Epithelial cell of esophagus (primary cell): Measurements from ENCODE around the gene KDR.

Experiments used
- DNase-seq: peaks from one replicate; pipeline ENCODE4 v3.0.0; 2010; ENCODE audit warnings: low read depth
- H3K4me3 ChIP-seq: 2 replicates; pipeline ENCODE4 v1.5.1; 2011; ENCODE audit warnings: mild to moderate bottlenecking, low read length, control low read depth
- TF ChIP-seq, protein P1 (sequence below): IDR thresholded peaks from 2 replicates; pipeline ENCODE4 v1.5.1; 2011; ENCODE audit warnings: low read depth, mild to moderate bottlenecking, low read length, control low read depth, inconsistent platforms; ENCODE audit not compliant: insufficient read depth; ENCODE audit errors: missing control alignments

The KDR gene

DNA sequence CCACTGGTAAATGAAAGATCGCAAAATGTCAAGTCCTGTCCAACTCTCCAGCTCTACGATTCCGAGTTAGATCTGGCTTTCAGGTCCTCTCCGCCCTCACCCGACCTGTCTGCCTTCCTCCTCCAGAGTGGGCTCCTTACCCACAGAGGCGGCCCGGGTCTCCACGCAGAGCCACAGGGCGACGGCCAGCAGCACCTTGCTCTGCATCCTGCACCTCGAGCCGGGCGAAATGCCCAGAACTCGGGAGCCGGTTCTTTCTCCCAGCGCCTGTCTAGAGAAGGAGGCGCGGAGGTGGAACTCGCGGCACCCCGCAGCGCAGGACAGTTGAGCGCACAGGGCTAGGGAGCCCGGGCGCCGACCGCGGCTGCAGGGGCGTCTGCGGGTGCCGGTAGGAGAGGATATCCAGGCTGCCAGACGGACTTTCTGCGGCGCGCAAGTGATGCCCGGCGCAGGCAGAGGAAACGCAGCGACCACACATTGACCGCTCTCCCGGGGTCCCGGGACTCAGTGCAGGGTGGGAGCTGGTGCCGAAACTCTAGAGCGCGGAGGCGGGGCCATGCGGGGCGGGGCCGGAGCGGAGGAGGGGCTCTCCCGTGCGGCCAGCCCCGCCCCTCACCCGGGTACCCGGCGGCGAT, at the start of gene KDR:
KDR (minus strand) TSS at position 509 of the 635 bp plus-strand sequence; CDS start at position 207, 302 bp downstream.
- TF ChIP-seq, protein P1, sequence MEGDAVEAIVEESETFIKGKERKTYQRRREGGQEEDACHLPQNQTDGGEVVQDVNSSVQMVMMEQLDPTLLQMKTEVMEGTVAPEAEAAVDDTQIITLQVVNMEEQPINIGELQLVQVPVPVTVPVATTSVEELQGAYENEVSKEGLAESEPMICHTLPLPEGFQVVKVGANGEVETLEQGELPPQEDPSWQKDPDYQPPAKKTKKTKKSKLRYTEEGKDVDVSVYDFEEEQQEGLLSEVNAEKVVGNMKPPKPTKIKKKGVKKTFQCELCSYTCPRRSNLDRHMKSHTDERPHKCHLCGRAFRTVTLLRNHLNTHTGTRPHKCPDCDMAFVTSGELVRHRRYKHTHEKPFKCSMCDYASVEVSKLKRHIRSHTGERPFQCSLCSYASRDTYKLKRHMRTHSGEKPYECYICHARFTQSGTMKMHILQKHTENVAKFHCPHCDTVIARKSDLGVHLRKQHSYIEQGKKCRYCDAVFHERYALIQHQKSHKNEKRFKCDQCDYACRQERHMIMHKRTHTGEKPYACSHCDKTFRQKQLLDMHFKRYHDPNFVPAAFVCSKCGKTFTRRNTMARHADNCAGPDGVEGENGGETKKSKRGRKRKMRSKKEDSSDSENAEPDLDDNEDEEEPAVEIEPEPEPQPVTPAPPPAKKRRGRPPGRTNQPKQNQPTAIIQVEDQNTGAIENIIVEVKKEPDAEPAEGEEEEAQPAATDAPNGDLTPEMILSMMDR = no peak
- DNase-seq = peak; percentile 21

DNA sequence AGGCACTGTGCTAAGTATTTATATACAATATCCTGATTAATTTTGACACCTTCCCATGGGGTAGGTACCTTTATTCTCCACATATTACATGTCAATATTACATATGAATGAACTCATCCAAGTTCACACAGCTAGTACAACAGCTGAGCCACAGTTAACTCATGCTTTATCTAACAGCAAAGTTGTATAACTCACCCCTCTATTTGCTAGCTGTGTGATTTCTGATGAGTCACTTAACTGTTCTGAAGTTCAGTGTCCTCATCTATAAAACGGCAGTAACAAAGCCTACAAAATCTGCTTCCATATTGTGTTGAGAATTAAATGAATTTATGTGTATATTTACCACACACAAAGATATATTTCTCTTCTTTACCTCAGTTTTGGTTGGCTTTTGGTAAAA, 48.2 kb upstream of the KDR start:
- TF ChIP-seq, protein P1 = no peak
- DNase-seq = peak; percentile 85

More for the DNA sequence above, at the start of gene KDR:
- peak within 1 kb of the TSS; percentile 39 for H3K4me3 ChIP-seq

DNA sequence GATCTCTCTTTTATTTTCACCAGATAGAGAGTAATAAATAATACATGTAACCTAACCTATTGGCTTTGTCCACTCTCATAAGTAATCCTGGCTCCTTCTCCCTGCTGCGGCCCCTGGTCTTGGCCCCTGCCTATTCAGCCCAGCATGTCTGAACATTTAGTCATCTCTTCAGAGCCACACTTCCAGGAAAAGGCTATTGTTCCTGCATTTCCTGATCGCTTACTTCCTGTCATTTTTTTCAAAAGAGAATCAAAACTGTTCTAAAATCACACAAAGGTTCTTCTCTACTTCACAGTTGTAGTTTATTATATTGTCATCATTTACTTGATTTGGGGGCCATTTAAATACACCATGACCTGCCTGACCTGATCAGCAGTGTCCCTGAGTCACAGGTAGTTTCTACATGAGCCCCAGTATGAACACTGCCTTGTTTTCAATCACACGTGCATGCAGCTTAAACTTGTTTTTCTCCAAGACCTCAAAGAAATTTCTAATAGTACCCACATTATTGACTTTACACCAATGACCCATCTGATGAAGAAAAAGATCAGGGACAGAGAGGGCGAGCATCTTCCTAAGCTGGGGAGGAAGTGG, 47.4 kb upstream of the KDR start:
- H3K4me3 ChIP-seq = no peak overlapping the region
- DNase-seq = peak; percentile 59
- TF ChIP-seq, protein P1 = no peak

More for the DNA sequence above, 48.2 kb upstream of the KDR start:
- H3K4me3 ChIP-seq = no peak overlapping the region

DNA sequence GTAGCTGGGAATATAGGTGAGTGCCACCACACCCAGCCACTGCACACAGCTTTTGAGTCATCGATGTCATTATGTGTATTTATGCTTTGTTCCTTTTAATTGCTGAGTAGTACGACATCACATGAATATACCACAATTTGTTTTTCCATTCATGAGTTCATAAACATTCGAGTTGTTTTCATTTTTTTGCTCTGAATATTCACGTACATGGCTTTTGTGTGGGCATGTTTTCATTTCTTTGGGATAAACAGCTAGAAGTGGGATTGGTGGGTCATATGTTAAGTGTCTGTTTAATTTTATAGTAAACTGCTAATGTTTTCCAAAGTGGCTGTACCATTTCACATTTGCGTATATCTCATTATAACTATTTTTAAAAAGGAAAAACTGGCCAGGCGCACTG, 45.1 kb upstream of the KDR start:
- peak; percentile 23 for DNase-seq
- TF ChIP-seq, protein P1 = no peak
- no peak overlapping the region for H3K4me3 ChIP-seq

DNA sequence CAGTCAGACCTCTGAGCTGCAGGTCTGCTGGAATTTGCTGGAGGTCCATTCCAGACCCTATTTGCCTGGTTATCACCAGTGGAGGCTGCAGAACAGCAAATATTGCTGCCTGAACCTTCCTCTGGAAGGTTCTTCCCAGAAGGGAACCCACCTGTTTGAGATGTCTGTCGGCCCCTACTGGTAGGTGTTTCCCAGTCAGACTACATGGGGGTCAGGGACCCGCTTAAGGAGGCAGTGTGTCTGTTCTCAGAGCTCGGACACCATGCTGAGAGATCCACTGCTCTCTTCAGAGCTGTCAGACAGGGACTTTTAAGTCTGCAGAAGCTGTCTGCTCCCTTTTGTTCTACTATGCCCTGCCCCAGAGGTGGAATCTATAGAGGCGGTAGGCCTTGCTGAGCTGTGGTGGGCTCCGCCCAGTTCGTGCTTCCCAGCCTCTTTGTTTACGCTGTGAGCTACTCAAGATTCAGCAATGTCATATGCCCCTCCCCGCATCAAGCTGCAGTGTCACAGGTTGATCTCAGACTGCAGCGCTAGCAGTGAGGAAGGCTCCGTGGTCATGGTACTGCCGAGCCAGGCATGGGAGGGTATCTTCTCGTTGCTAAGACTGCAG, 44.1 kb upstream of the KDR start:
- H3K4me3 ChIP-seq = no peak overlapping the region
- TF ChIP-seq, protein P1 = no peak
- DNase-seq = peak; percentile 83

DNA sequence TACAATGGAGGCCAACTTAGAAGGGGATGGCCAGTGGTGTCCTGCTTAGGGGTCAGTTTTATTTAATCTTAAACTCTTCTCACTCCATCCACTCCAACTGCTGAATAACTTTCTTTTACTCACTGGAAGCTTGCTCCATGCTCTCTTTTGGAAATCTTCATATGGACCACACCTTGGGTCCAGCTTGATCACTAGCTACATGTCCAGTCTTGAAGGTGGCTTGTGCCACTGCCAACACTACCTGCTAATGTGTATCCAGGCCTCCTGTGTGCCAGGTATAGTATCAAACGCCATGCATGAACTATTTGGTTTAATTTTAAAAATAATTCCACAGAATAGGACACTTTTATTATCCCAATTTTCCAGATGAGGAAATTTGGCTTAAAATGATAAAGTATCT, 37.0 kb upstream of the KDR start:
- peak; percentile 50 for DNase-seq
- TF ChIP-seq, protein P1 = no peak
- H3K4me3 ChIP-seq = no peak overlapping the region
